Measurements from ENCODE around the gene RBM33.
A peak's percentile ranks its signal among the peaks of the same experiment; 100 is the strongest.

The RBM33 gene

GRCh38 chr7:155802291-155802690 lies 157.8 kb downstream of the RBM33 start:
- H2AFZ ChIP-seq (ENCODE audit: low read depth, low read length) = no peak overlapping the region
- no peak overlapping the region for H2BK12ac ChIP-seq (ENCODE audit: low read length in 2 of 2)
- H3K4me2 ChIP-seq (ENCODE audit: low read length, poor library complexity, severe bottlenecking) = no peak overlapping the region
- WGBS = 67% methylated on average over 5 of the region's 6 CpGs
- DNase-seq = no peak
- H3K79me1 ChIP-seq (replicated peaks; ENCODE audit: low read length, poor library complexity, severe bottlenecking) = no peaks in the 10 kb centered on the region
- no peak overlapping the region for H3K4me3 ChIP-seq (ENCODE audit: insufficient read depth in 1 of 2, low read depth in 1 of 2, low read length in 2 of 2)
- no peak overlapping the region for H2BK120ac ChIP-seq (ENCODE audit: low read depth, low read length)
- peaks cover 28% of the 10 kb centered on the region for H3K4me1 ChIP-seq (ENCODE audit: control insufficient read depth, insufficient read depth, low read depth, low read length)
- peaks cover 35 to 89% of the 10 kb centered on the region in 2 experiments for H3K27me3 ChIP-seq (ENCODE audit: control insufficient read depth in 1 of 2, insufficient read depth in 1 of 2, low read length in 2 of 2)
- no peaks in the 10 kb centered on the region for H3K36me3 ChIP-seq (ENCODE audit: control insufficient read depth in 1 of 2, insufficient read depth in 2 of 2, low read depth in 1 of 2, low read length in 2 of 2)
- no peak overlapping the region for H2BK15ac ChIP-seq (ENCODE audit: low read depth, poor library complexity, severe bottlenecking)
- no peak overlapping the region for H3K14ac ChIP-seq (ENCODE audit: low read length in 2 of 2)
- H4K91ac ChIP-seq (ENCODE audit: low read length) = no peak overlapping the region
- no peak overlapping the region for H3K18ac ChIP-seq (ENCODE audit: low read depth in 1 of 2, low read length in 2 of 2)
- no peak overlapping the region for H3K23ac ChIP-seq (ENCODE audit: low read length in 2 of 2)
- H3K4ac ChIP-seq (ENCODE audit: low read depth in 1 of 2, low read length in 2 of 2) = no peak overlapping the region
- no peak overlapping the region for H3K27ac ChIP-seq (ENCODE audit: low read length, poor library complexity, severe bottlenecking)
- H4K8ac ChIP-seq (ENCODE audit: low read length) = no peak overlapping the region
- no peak overlapping the region for H2BK5ac ChIP-seq (ENCODE audit: low read depth, low read length, poor library complexity, severe bottlenecking)
- H3K9me3 ChIP-seq (ENCODE audit: control insufficient read depth, low read length) = no peaks in the 10 kb centered on the region
- H3K9ac ChIP-seq (ENCODE audit: low read length) = no peak overlapping the region
- no peak overlapping the region for H2AK5ac ChIP-seq (ENCODE audit: low read length, severe bottlenecking)

GRCh38 chr7:155802906-155803417 lies 158.5 kb downstream of the RBM33 start:
- H3K4me2 ChIP-seq (ENCODE audit: low read length, poor library complexity, severe bottlenecking) = no peak overlapping the region
- H2BK12ac ChIP-seq (ENCODE audit: low read length in 2 of 2) = no peak overlapping the region
- H3K27me3 ChIP-seq (ENCODE audit: control insufficient read depth in 1 of 2, insufficient read depth in 1 of 2, low read length in 2 of 2) = peaks cover 42 to 90% of the 10 kb centered on the region in 2 experiments
- peaks cover 35% of the 10 kb centered on the region for H3K4me1 ChIP-seq (ENCODE audit: control insufficient read depth, insufficient read depth, low read depth, low read length)
- no peak overlapping the region for H2BK120ac ChIP-seq (ENCODE audit: low read depth, low read length)
- no peak overlapping the region for H4K8ac ChIP-seq (ENCODE audit: low read length)
- H3K23ac ChIP-seq (ENCODE audit: low read length in 2 of 2) = no peak overlapping the region
- no peak overlapping the region for H3K9ac ChIP-seq (ENCODE audit: low read length)
- H2AK5ac ChIP-seq (ENCODE audit: low read length, severe bottlenecking) = no peak overlapping the region
- H3K9me3 ChIP-seq (ENCODE audit: control insufficient read depth, low read length) = no peaks in the 10 kb centered on the region
- H3K18ac ChIP-seq (ENCODE audit: low read depth in 1 of 2, low read length in 2 of 2) = no peak overlapping the region
- H3K4me3 ChIP-seq (ENCODE audit: insufficient read depth in 1 of 2, low read depth in 1 of 2, low read length in 2 of 2) = peak overlapping the region in 1 of 2 experiments; percentile 28
- H2AFZ ChIP-seq (ENCODE audit: low read depth, low read length) = no peak overlapping the region
- H3K36me3 ChIP-seq (ENCODE audit: control insufficient read depth in 1 of 2, insufficient read depth in 2 of 2, low read depth in 1 of 2, low read length in 2 of 2) = no peaks in the 10 kb centered on the region
- no peak overlapping the region for H3K14ac ChIP-seq (ENCODE audit: low read length in 2 of 2)
- H4K91ac ChIP-seq (ENCODE audit: low read length) = no peak overlapping the region
- no peaks in the 10 kb centered on the region for H3K79me1 ChIP-seq (replicated peaks; ENCODE audit: low read length, poor library complexity, severe bottlenecking)
- H2BK5ac ChIP-seq (ENCODE audit: low read depth, low read length, poor library complexity, severe bottlenecking) = no peak overlapping the region
- WGBS = 9% methylated on average over 48 of the region's 70 CpGs
- H2BK15ac ChIP-seq (ENCODE audit: low read depth, poor library complexity, severe bottlenecking) = no peak overlapping the region
- DNase-seq = no peak
- H3K4ac ChIP-seq (ENCODE audit: low read depth in 1 of 2, low read length in 2 of 2) = no peak overlapping the region
- no peak overlapping the region for H3K27ac ChIP-seq (ENCODE audit: low read length, poor library complexity, severe bottlenecking)

- Histone ChIP-seq H3K27me3 (ENCODE audit: control insufficient read depth in 1 of 2, insufficient read depth in 1 of 2, low read length in 2 of 2) (peaks cover 42 to 90% of the 10 kb centered on the region in 2 experiments), H3K9me3 (ENCODE audit: control insufficient read depth, low read length) (no peaks in the 10 kb centered on the region), H3K18ac (ENCODE audit: low read depth in 1 of 2, low read length in 2 of 2) (no peak overlapping the region), H3K4ac (ENCODE audit: low read depth in 1 of 2, low read length in 2 of 2) (no peak overlapping the region), H2BK5ac (ENCODE audit: low read depth, low read length, poor library complexity, severe bottlenecking) (no peak overlapping the region), H3K9ac (ENCODE audit: low read length) (no peak overlapping the region), H2AFZ (ENCODE audit: low read depth, low read length) (no peak overlapping the region), H4K91ac (ENCODE audit: low read length) (no peak overlapping the region), H3K36me3 (ENCODE audit: control insufficient read depth in 1 of 2, insufficient read depth in 2 of 2, low read depth in 1 of 2, low read length in 2 of 2) (no peaks in the 10 kb centered on the region), H3K4me3 (ENCODE audit: insufficient read depth in 1 of 2, low read depth in 1 of 2, low read length in 2 of 2) (peak overlapping the region; percentile 39 to 41), H3K79me1 (replicated peaks; ENCODE audit: low read length, poor library complexity, severe bottlenecking) (no peaks in the 10 kb centered on the region), H2BK12ac (ENCODE audit: low read length in 2 of 2) (no peak overlapping the region), H3K4me1 (ENCODE audit: control insufficient read depth, insufficient read depth, low read depth, low read length) (peaks cover 42% of the 10 kb centered on the region), H3K23ac (ENCODE audit: low read length in 2 of 2) (peak overlapping the region in 1 of 2 experiments; percentile 72), H2BK15ac (ENCODE audit: low read depth, poor library complexity, severe bottlenecking) (no peak overlapping the region), H3K14ac (ENCODE audit: low read length in 2 of 2) (no peak overlapping the region), H2BK120ac (ENCODE audit: low read depth, low read length) (no peak overlapping the region), H2AK5ac (ENCODE audit: low read length, severe bottlenecking) (no peak overlapping the region), H4K8ac (ENCODE audit: low read length) (no peak overlapping the region), H3K27ac (ENCODE audit: low read length, poor library complexity, severe bottlenecking) (no peak overlapping the region), H3K4me2 (ENCODE audit: low read length, poor library complexity, severe bottlenecking) (peak overlapping the region; percentile 69)
- under 1% methylated on average over 80 of the region's 96 CpGs for WGBS
- no peak for DNase-seq
Measured at GRCh38 chr7:155803418-155804376, 159.2 kb downstream of the RBM33 start.

- Histone ChIP-seq H4K8ac (ENCODE audit: low read length) (no peak overlapping the region), H2AFZ (ENCODE audit: low read depth, low read length) (no peak overlapping the region), H3K23ac (ENCODE audit: low read length in 2 of 2) (no peak overlapping the region), H3K4me2 (ENCODE audit: low read length, poor library complexity, severe bottlenecking) (peak overlapping the region; percentile 69), H3K9me3 (ENCODE audit: control insufficient read depth, low read length) (no peaks in the 10 kb centered on the region), H3K27ac (ENCODE audit: low read length, poor library complexity, severe bottlenecking) (no peak overlapping the region), H3K4me3 (ENCODE audit: insufficient read depth in 1 of 2, low read depth in 1 of 2, low read length in 2 of 2) (no peak overlapping the region), H3K18ac (ENCODE audit: low read depth in 1 of 2, low read length in 2 of 2) (no peak overlapping the region), H2BK15ac (ENCODE audit: low read depth, poor library complexity, severe bottlenecking) (no peak overlapping the region), H4K91ac (ENCODE audit: low read length) (no peak overlapping the region), H2BK120ac (ENCODE audit: low read depth, low read length) (no peak overlapping the region), H3K79me1 (replicated peaks; ENCODE audit: low read length, poor library complexity, severe bottlenecking) (no peaks in the 10 kb centered on the region), H2AK5ac (ENCODE audit: low read length, severe bottlenecking) (no peak overlapping the region), H2BK5ac (ENCODE audit: low read depth, low read length, poor library complexity, severe bottlenecking) (no peak overlapping the region), H3K36me3 (ENCODE audit: control insufficient read depth in 1 of 2, insufficient read depth in 2 of 2, low read depth in 1 of 2, low read length in 2 of 2) (no peaks in the 10 kb centered on the region), H3K27me3 (ENCODE audit: control insufficient read depth in 1 of 2, insufficient read depth in 1 of 2, low read length in 2 of 2) (peaks cover 43 to 89% of the 10 kb centered on the region in 2 experiments), H3K14ac (ENCODE audit: low read length in 2 of 2) (no peak overlapping the region), H3K4me1 (ENCODE audit: control insufficient read depth, insufficient read depth, low read depth, low read length) (peaks cover 49% of the 10 kb centered on the region), H2BK12ac (ENCODE audit: low read length in 2 of 2) (no peak overlapping the region), H3K4ac (ENCODE audit: low read depth in 1 of 2, low read length in 2 of 2) (no peak overlapping the region), H3K9ac (ENCODE audit: low read length) (no peak overlapping the region)
- no peak for DNase-seq
- 1% methylated on average over 16 of the region's 17 CpGs for WGBS
Measured at GRCh38 chr7:155804431-155804831, 160.0 kb downstream of the RBM33 start.
